Measurements from ENCODE around the gene TRAPPC14. TPM values are rescaled to one million over a fixed set of nuclear protein-coding genes. Genes with fewer than 3 reads are reported as not detected.
"Not testable (repeated sequence)": the region's sequence is repeated elsewhere in the genome, so short reads cannot be mapped to it uniquely, and the experiment has no call there.

TRAPPC14 gene
- total RNA-seq, 1 donor from 2014 or later = 65.3 TPM

DNA sequence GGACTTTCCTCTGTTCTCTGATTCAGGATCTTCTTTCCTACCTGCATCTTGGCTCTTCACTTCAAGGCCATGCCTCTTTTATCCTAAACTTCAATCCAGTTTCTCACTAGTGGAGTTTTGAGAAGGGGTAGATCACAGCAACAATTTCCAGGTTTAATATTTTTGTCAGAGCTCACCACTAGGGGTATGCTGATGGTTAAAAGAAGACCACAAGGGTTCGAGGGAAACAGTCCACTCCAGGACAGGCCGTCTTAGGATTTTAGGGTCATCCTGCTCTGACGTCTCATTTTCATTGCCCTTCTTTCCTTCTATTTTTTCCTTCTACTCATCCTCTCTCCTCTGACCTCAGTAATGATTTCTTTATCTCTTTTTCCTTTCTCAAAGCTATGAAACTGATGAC, 30.5 kb upstream of the TRAPPC14 start:
- Mint-ChIP-seq H3K9me3 (no peaks in the 10 kb centered on the region), H3K27ac (peak overlapping the region; percentile 91), H3K4me3 (no peak overlapping the region), H3K27me3 (no peaks in the 10 kb centered on the region), H3K4me1 (peaks cover 46% of the 10 kb centered on the region), H3K36me3 (ENCODE audit: low read depth) (no peaks in the 10 kb centered on the region)
- ATAC-seq (ENCODE audit: low read depth) = no peak
- no peak for DNase-seq
- ChIA-PET CTCF (interaction anchor here (1.0 to 2.9 kb wide), 5 partner anchors 12 to 90 kb away, joined by 3 to 33 read pairs (median 3); no protein-coding TSS in a partner anchor), POLR2A (interaction anchor here (1.8 to 2.1 kb wide), 2 partner anchors 11 kb away, joined by 12 to 17 read pairs; partner anchors contain the start of genes GPC2 and STAG3)
- intact Hi-C loops (cut with micrococcal nuclease) = no loop called here
- TF ChIP-seq, protein P1, sequence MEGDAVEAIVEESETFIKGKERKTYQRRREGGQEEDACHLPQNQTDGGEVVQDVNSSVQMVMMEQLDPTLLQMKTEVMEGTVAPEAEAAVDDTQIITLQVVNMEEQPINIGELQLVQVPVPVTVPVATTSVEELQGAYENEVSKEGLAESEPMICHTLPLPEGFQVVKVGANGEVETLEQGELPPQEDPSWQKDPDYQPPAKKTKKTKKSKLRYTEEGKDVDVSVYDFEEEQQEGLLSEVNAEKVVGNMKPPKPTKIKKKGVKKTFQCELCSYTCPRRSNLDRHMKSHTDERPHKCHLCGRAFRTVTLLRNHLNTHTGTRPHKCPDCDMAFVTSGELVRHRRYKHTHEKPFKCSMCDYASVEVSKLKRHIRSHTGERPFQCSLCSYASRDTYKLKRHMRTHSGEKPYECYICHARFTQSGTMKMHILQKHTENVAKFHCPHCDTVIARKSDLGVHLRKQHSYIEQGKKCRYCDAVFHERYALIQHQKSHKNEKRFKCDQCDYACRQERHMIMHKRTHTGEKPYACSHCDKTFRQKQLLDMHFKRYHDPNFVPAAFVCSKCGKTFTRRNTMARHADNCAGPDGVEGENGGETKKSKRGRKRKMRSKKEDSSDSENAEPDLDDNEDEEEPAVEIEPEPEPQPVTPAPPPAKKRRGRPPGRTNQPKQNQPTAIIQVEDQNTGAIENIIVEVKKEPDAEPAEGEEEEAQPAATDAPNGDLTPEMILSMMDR (IDR thresholded peaks at IDR 0.05) = no peak

DNA sequence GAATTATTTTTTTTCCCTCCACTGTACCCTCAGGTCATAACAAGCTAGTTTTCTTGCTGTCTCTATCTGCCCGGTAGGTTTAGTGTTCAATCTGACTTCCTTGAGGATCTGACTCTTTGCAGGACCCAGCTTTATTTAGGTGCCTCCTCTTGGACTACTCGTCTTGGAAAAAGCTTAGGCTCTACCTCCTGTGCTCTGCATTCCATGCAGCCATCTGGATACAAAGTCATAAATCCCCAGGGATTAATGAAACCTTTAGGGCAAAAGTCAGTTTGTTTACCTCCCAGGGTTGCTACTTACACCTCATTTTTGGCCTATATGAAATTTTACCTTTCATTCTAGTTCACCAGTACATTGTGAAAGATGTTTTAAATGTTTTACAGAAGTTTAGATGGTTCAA, 27.2 kb upstream of the TRAPPC14 start:
- no peaks in the 10 kb centered on the region for H3K27me3 Mint-ChIP-seq
- H3K9me3 Mint-ChIP-seq = no peaks in the 10 kb centered on the region
- intact Hi-C loops (cut with micrococcal nuclease) = no loop called here
- ChIA-PET POLR2A (interaction anchor here (0.8 kb wide), 1 partner anchor 18 kb away, joined by 5 read pairs; the partner anchor contains the start of gene GAL3ST4), CTCF (no interaction called here)
- H3K4me1 Mint-ChIP-seq = peaks cover 18% of the 10 kb centered on the region
- no peak overlapping the region for H3K4me3 Mint-ChIP-seq
- TF ChIP-seq, protein P1 (IDR thresholded peaks at IDR 0.05) = no peak
- no peak overlapping the region for H3K27ac Mint-ChIP-seq
- DNase-seq (no peak), ATAC-seq (ENCODE audit: low read depth) (no peak)
- H3K36me3 Mint-ChIP-seq (ENCODE audit: low read depth) = no peaks in the 10 kb centered on the region

DNA sequence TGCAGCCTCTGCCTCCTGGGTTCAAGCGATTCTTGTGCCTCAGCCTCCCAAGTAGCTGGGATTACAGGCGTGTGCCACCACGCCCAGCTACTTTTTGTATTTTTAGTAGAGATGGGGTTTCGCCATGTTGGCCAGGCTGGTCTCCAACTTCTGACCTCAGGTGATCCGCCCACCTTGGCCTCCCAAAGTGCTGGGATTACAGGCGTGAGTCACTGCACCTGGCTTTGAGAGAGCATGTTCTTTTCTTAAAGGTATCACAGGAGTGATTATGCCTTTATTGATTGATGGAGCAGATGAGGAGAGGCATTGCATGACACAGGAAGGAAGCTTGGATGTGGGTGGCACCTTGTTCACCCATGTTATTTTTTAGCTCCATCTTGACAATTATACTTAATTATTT, 24.6 kb upstream of the TRAPPC14 start:
- CTCF ChIA-PET; H3K27ac Mint-ChIP-seq; H3K9me3 Mint-ChIP-seq; intact Hi-C loops (cut with micrococcal nuclease); H3K27me3 Mint-ChIP-seq; H3K4me1 Mint-ChIP-seq; H3K36me3 Mint-ChIP-seq (ENCODE audit: low read depth); ATAC-seq (ENCODE audit: low read depth); H3K4me3 Mint-ChIP-seq; POLR2A ChIA-PET; DNase-seq: not testable (repeated sequence)

DNA sequence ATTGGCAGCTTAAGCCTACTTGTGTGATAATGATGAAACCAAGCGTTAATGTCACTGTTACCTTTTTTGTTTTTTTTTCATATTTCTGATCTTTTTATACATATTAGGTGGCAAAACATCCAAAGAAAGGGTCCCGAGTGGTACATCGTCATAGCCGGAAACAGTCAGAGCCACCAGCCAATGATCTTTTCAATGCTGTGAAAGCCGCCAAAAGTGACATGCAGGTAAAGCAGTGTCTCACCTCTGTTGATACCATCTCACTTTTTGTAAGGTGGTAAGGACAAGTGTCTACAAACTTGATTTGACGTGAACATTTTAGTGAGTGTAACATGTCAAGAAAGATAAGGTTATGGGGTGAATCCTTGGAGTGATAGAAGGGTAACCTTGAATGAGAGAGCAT, 24.1 kb upstream of the TRAPPC14 start:
- H3K27me3 Mint-ChIP-seq; intact Hi-C loops (cut with micrococcal nuclease); DNase-seq; H3K4me1 Mint-ChIP-seq; H3K9me3 Mint-ChIP-seq; H3K36me3 Mint-ChIP-seq (ENCODE audit: low read depth); H3K4me3 Mint-ChIP-seq; H3K27ac Mint-ChIP-seq; CTCF ChIA-PET; ATAC-seq (ENCODE audit: low read depth); POLR2A ChIA-PET: not testable (repeated sequence)

DNA sequence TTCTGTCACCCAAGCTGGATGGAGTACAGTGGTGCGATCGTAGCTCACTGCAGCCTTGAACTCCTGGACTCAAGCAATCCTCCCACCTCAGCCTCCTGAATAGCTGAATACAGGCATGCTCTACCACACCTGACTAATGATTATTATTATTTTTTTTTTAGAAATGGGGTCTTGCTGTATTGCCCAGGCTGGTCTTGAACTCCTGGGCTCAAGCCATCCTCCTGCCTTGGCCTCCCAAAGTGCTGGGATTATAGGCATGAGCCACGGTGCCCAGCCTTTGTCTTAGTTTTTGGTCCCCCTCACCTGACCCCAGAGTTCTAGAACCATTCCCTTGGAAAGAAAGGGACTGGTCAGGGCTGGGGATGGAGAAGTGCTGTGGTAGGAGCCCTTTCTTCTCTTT, 21.6 kb upstream of the TRAPPC14 start:
- H3K36me3 Mint-ChIP-seq (ENCODE audit: low read depth); DNase-seq; ATAC-seq (ENCODE audit: low read depth); intact Hi-C loops (cut with micrococcal nuclease); H3K27ac Mint-ChIP-seq; H3K4me3 Mint-ChIP-seq; H3K27me3 Mint-ChIP-seq; H3K9me3 Mint-ChIP-seq; CTCF ChIA-PET: not testable (repeated sequence)
- POLR2A ChIA-PET = interaction anchor here (1.3 kb wide), 1 partner anchor 48 kb away, joined by 5 read pairs; no protein-coding TSS in a partner anchor
- H3K4me1 Mint-ChIP-seq = peaks cover 21% of the 10 kb centered on the region

DNA sequence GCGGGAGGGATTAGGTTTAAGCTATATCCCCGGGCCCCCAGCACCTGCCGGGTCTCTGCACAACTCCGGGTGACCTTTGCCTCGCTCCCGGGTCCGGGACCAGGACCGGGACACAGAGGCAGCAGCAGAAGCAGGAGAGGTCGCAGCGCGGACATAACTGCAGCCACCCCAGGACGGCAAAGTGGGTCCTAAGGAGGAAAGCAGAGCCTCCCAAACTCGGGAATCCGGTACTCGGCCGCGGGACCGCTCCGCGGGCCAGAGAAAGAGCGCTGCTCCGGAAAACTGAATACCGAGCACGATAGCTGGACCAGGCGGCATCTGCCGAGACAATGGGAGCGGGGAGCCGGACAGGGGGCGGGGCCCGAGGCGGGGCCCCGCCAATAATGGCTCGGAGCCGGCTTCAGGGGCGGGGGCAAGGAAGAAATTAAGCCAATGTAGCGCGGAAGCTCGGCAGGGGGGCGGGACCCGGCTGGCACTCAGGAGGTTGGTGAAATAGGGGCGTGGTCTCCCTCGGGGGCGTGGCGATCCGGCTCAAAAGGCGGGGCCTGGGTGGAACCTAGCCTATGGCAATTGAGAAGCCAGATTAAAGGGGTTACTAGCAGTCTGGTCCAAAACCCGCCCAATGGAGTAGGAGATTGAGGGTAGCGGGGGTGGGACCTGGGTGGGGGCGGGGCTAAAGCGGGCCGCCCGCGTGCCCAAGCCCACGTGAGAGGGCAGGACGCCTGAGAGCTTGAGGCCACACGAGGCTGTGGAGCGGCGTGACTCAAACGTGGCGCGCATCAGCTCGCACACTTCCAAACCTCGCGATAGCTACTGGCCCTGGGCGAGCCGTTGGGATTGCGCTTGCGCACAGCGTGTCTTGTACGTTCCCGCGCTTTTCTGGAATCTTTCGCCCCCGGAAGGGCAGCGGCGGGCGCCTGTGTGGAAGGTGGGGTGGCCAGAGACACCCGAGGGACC, 18.8 kb upstream of the TRAPPC14 start, which contains the start of the genes GPC2 and STAG3:
GPC2 (minus strand) TSS at position 337 of the 957 bp plus-strand sequence; CDS start at position 155, 182 bp downstream.
STAG3 (plus strand) TSS at position 874 of the 957 bp plus-strand sequence. CDS start 2,639 bp downstream, outside the sequence.
- Mint-ChIP-seq H3K9me3 (no peaks in the 10 kb centered on the region), H3K4me1 (peaks cover 21% of the 10 kb centered on the region), H3K27me3 (peaks cover 4% of the 10 kb centered on the region), H3K4me3 (peak within 1 kb of the TSS; percentile 84), H3K27ac (peak within 1 kb of the TSS; percentile 68), H3K36me3 (ENCODE audit: low read depth) (no peaks in the 10 kb centered on the region)
- TF ChIP-seq, protein P1 (IDR thresholded peaks at IDR 0.05) = no peak
- peak; percentile 97 for DNase-seq
- intact Hi-C loops (cut with micrococcal nuclease) = loop anchor here (1.0 to 5.0 kb wide), 5 partner anchors 13 to 50 kb away; partner anchors contain the start of genes LAMTOR4 and TRAPPC14
- ChIA-PET POLR2A (interaction anchor here (0.5 to 3.7 kb wide), 16 partner anchors 9 to 301 kb away, joined by 3 to 31 read pairs (median 6); partner anchors contain the start of genes GAL3ST4, LAMTOR4, MBLAC1 and MEPCE), CTCF (interaction anchor here (0.8 to 1.7 kb wide), 3 partner anchors 13 to 45 kb away, joined by 3 to 6 read pairs (median 3); no protein-coding TSS in a partner anchor)
- ATAC-seq (ENCODE audit: low read depth) = peak; percentile 95

Measured in activated B cell treated with CpG ODN at 0.5 μM for 24 hours (primary cell).